GM12874 (cell line): Measurements from ENCODE around the gene RYR3.

Experiments used
- TF ChIP-seq, protein P1 (sequence below): IDR thresholded peaks from 2 replicates; pipeline ENCODE4 v1.5.1; 2011; ENCODE audit warnings: low read depth, mild to moderate bottlenecking, control low read depth, low read length, moderate library complexity; ENCODE audit not compliant: insufficient read depth

Gene RYR3

DNA sequence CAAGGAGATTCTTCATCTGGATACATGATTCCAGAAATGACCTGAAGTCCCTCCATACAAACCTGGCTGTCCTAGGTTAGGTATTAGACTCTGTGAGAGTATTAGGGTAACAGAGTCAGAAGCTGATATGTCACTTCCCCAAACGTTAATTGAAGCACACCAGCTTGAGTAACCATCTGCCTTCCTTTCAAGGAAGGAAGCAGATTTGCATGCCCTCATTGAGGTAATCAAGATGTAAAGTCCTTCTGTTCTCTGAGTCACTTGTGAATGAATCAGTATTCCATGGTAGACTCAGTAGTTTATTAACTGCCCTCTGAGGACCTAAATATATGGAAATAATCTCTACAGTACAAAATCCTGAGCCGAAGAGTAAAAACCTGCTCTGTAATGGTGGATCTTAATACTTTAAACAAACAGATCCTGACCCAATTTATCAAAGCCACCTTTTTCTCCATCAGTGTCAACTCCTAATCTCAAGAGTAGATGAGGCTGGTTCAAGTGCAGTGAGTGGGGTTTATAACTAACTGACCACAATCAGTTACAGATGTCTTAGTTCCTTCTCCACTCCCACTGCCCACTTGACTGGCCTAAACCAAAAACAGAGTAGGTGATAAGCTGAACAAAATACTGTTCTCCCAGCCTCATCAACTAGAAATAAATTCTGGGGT, 411.4 kb downstream of the RYR3 start:
- TF ChIP-seq, protein P1, sequence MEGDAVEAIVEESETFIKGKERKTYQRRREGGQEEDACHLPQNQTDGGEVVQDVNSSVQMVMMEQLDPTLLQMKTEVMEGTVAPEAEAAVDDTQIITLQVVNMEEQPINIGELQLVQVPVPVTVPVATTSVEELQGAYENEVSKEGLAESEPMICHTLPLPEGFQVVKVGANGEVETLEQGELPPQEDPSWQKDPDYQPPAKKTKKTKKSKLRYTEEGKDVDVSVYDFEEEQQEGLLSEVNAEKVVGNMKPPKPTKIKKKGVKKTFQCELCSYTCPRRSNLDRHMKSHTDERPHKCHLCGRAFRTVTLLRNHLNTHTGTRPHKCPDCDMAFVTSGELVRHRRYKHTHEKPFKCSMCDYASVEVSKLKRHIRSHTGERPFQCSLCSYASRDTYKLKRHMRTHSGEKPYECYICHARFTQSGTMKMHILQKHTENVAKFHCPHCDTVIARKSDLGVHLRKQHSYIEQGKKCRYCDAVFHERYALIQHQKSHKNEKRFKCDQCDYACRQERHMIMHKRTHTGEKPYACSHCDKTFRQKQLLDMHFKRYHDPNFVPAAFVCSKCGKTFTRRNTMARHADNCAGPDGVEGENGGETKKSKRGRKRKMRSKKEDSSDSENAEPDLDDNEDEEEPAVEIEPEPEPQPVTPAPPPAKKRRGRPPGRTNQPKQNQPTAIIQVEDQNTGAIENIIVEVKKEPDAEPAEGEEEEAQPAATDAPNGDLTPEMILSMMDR = no peak

DNA sequence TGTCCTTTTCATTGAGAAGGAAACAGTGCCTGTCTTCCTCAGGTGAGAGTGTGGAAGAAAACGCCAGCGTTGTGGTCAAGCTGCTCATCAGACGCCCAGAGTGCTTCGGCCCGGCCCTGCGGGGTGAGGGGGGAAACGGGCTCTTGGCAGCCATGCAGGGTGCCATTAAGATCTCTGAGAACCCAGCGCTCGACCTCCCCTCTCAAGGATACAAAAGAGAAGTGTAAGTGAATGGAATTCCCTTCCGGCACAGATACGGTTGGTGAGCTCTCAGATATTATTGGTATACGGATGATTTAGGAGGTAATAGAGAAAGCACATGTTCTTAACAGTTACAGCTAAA, 411.9 kb downstream of the RYR3 start:
- TF ChIP-seq, protein P1 = no peak

DNA sequence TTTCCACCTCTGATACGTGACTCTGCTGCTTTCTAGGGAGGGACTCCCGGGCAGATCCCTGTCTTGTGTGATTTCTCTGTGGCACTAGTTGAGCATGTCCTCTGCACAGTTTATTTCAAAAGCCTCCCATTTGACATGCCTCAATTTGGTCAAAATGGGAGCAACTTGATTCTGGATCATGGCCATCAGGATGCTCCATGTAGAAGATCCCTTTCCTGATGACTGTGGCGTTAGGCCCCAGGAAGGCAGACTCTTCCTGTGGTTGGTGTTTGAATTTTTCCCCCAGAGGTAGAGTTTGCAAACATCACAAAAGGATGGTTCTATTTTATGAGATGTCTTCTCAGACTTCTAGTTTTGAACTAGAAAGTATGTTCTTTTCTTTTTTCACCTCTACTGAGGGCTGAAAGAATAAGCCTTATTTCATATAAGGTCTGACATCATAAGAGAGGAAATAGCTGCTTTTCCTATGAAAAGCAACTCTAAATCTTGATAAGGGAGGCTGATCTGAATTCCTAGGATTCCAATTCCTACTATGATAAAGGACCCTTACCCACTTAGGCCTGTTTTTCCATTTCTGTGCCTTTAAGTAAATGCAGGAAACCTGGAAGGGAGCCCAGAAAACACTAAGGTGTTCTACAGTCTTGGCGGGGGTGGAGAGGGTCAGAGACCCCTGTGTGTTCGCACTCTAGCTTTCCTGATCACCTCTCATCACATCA, 413.7 kb downstream of the RYR3 start:
- TF ChIP-seq, protein P1 = no peak

DNA sequence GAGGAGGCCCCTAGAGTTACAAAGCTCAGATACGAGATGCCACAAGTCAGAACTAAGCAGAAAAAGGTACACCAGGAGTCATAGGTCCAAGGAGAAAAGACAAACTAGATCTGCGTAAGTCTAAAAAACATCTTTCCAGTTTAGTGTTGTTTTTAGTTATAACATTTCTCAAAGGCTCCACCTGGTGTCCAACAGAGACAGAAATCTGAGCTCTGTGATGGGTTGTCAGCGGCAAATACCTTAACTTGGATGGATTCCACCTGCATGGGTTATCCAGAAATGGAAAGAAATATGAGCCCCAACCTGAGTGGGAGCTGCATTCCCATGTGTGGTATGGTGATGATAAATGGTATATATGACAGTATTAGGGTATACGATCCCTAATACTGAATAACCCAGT, 418.9 kb downstream of the RYR3 start:
- TF ChIP-seq, protein P1 = 0 out of 2 replicates have a peak, but pooled peaks have one; percentile 2

DNA sequence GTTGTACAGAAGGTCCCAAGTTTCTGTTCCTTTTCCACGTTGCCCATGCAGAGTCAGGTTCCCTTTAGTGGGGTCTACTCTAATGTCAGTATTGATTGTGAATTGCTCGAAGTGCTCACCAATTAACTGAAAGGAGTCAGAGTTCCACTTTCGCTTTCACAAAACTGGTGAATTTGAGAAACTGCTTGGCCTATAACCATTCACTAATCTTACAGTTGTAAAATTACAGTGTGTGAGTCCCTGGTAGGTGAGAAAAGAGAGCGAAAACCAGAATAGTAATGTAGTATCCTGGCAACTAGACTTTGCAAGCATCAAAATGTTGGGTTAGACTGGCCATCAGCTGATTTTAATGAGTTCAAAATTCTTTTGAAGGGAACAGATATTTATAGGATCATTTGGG, 420.0 kb downstream of the RYR3 start:
- TF ChIP-seq, protein P1 = no peak

DNA sequence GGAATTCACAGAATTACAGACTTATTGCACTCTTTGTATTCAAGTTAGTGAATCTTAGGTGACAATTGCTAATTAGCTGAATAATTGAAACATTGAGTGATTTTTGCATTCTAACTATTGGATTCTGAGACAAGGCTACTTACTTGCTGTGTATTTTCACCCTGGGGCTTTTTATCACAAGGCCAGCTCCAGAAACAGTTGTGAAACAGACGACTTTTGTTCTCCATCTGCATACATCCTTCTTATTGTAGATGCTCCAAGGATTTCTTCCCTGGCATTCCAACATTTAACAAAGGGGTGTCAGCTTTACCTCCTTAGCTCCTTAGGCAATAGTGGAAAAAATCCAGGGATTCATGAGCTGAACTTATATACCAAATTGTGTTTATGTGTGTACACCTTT, 424.4 kb downstream of the RYR3 start:
- TF ChIP-seq, protein P1 = no peak

DNA sequence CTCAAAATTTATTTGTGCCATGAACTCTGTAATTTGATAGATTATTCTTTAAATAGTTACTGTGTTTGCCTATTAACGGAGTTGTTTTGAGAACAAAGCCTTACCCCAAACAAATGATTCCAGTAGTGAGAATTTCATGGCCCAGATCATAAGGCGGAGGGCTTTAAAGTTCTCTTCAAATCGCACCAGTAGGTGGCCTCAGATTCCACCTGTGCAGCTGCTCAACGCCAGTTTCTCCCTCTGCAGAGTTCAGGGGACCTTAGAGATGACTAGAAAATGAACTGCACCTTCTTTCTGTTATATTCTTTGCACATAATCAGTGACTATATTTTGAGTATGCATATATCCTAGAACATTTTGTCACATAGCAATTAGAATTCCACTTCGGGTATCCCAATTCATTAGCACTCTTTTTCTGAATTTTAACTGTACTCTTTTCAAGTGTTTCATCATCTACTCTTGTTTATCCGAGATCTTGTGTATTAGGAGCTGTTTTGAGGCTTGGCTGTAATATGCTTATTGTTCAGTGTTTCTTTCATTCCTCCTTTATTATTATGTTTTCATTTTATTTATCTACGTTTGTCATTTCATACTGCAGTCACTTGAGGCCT, 425.0 kb downstream of the RYR3 start:
- TF ChIP-seq, protein P1 = peak; percentile 57
